Breast epithelium (tissue), 3 donors: ENCODE results near the gene PABPC1L.

ENCODE experiments used
- POLR2A ChIP-seq: fragments of 450-650 bp; IDR thresholded peaks from one replicate; pipeline ENCODE4 v1.6.1; 2016; ENCODE audit warnings: antibody characterized with exemption, mild to moderate bottlenecking, moderate library complexity
- POLR2AphosphoS5 ChIP-seq, 3 donors: sonication (generic); formaldehyde crosslinking; IDR thresholded peaks; one replicate each; pipeline ENCODE4 v1.6.1; 2017; ENCODE audit warnings: antibody characterized with exemption in 3 of 3
- TF ChIP-seq, protein P1 (sequence below), 3 donors: fragments of 450-650 bp; IDR thresholded peaks; one replicate each; pipeline ENCODE4 v1.5.1; 2016 to 2017; ENCODE audit warnings: antibody characterized with exemption in 3 of 3, mild to moderate bottlenecking in 3 of 3, moderate library complexity in 3 of 3

DNA sequence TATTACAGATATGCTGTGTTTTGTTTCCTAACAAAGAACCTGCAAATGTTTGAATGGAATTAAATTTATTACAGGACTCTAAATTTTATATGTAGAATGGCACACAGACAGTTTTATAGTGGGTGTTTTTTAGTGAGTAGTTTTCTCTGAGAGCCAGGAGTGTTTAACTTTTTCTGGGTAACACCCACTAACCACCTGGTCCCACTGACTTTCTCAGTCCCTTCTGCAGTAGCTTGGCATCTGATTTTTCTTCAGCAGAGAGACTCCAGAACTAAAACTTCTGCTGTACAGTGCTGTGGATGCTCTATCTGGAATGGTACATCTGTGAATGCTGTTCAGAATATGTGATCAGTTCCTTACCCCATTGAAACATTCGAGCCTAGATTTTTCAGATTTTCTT is 18.0 kb upstream of the PABPC1L start:
- TF ChIP-seq, protein P1, sequence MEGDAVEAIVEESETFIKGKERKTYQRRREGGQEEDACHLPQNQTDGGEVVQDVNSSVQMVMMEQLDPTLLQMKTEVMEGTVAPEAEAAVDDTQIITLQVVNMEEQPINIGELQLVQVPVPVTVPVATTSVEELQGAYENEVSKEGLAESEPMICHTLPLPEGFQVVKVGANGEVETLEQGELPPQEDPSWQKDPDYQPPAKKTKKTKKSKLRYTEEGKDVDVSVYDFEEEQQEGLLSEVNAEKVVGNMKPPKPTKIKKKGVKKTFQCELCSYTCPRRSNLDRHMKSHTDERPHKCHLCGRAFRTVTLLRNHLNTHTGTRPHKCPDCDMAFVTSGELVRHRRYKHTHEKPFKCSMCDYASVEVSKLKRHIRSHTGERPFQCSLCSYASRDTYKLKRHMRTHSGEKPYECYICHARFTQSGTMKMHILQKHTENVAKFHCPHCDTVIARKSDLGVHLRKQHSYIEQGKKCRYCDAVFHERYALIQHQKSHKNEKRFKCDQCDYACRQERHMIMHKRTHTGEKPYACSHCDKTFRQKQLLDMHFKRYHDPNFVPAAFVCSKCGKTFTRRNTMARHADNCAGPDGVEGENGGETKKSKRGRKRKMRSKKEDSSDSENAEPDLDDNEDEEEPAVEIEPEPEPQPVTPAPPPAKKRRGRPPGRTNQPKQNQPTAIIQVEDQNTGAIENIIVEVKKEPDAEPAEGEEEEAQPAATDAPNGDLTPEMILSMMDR (IDR thresholded peaks at IDR 0.05) = no peak
- TF ChIP-seq POLR2A (no peak), POLR2AphosphoS5 (IDR thresholded peaks at IDR 0.05) (no peak)
